Calu3 (cell line): ENCODE results near the gene MICAL3. TPM values are rescaled to one million over a fixed set of nuclear protein-coding genes. Genes with fewer than 3 reads are reported as not detected.
"Not testable (repeated sequence)": the region's sequence is repeated elsewhere in the genome, so short reads cannot be mapped to it uniquely, and the experiment has no call there.

Source experiments
- BruUV-seq: library from RNA; stranded (reverse); fragments of 400-500 nt; replicated peaks from 2 replicates; lab custom pipeline; 2021; lab: Mats Ljungman, UMichigan
- CTCF ChIA-PET: fragments of 300-600 bp; sonication (Branson Sonifier 250); formaldehyde crosslinking; loops from one replicate; lab custom pipeline; 2022; ENCODE audit warnings: antibody characterized with exemption; lab: Charles Lee
- DNase-seq: peaks from one replicate; pipeline ENCODE4 v3.0.0; 2022
- H3K27ac Mint-ChIP-seq: one replicate; pipeline ENCODE4 v1.8.0; 2022; ENCODE audit warnings: mixed read lengths; ENCODE audit not compliant: unreplicated experiment
- H3K27me3 Mint-ChIP-seq: one replicate; pipeline ENCODE4 v1.8.0; 2022; ENCODE audit warnings: mixed read lengths; ENCODE audit not compliant: unreplicated experiment
- H3K36me3 Mint-ChIP-seq: one replicate; pipeline ENCODE4 v1.8.0; 2022; ENCODE audit warnings: mild to moderate bottlenecking, moderate library complexity, mixed read lengths; ENCODE audit not compliant: insufficient read depth, unreplicated experiment
- H3K4me1 Mint-ChIP-seq: one replicate; pipeline ENCODE4 v1.8.0; 2022; ENCODE audit warnings: mild to moderate bottlenecking, low read depth, mixed read lengths; ENCODE audit not compliant: unreplicated experiment
- H3K4me3 Mint-ChIP-seq: one replicate; pipeline ENCODE4 v1.8.0; 2022; ENCODE audit warnings: mild to moderate bottlenecking, low read depth, moderate library complexity, mixed read lengths; ENCODE audit not compliant: unreplicated experiment
- H3K9me3 Mint-ChIP-seq: one replicate; pipeline ENCODE4 v1.8.0; 2022; ENCODE audit warnings: low read depth, mixed read lengths; ENCODE audit not compliant: unreplicated experiment
- intact Hi-C: fragments of 100-400 bp; cut with micrococcal nuclease; formaldehyde crosslinking; loops from one replicate; pipeline ENCODE4 v1.10.0; 2022; ENCODE audit not compliant: unreplicated experiment
- total RNA-seq: library from RNA; stranded (reverse); gene quantifications from 2 replicates; pipeline ENCODE4 v1.2.3, GENCODE V29; 2022
- TF ChIP-seq, protein P1 (sequence below): fragments of 200-600 bp; IDR thresholded peaks from one replicate; pipeline ENCODE4 v1.8.0; 2022; ENCODE audit warnings: antibody characterized with exemption; ENCODE audit not compliant: unreplicated experiment

The MICAL3 gene
- total RNA-seq, 1 experiment from 2014 or later = 60.6 TPM

DNA sequence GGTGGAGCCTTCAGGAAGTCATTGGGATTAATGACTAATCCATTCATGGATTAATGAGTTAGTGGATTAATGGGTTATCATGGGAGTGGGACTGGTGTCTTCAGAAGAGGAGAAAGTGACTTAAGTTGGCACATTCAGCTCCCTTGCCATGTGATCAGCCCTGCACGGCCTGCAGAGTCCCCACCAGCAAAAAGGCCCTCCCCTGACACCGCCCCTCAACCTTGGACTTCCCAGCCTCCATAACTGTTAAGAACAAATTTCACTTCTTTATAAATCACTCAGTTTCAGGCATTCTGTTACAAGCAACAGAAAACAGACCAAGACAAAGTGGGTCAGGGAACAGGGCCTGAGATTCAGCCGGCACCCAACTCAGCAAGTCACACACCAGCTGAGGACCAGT lies 85.3 kb downstream of the MICAL3 start:
- BruUV-seq = no TSS peak
- CTCF ChIA-PET = interaction anchor here (0.8 kb wide), 1 partner anchor 137 kb away, joined by 4 read pairs; no protein-coding TSS in a partner anchor
- H3K27ac Mint-ChIP-seq = no peak overlapping the region
- no peaks in the 10 kb centered on the region for H3K27me3 Mint-ChIP-seq
- TF ChIP-seq, protein P1, sequence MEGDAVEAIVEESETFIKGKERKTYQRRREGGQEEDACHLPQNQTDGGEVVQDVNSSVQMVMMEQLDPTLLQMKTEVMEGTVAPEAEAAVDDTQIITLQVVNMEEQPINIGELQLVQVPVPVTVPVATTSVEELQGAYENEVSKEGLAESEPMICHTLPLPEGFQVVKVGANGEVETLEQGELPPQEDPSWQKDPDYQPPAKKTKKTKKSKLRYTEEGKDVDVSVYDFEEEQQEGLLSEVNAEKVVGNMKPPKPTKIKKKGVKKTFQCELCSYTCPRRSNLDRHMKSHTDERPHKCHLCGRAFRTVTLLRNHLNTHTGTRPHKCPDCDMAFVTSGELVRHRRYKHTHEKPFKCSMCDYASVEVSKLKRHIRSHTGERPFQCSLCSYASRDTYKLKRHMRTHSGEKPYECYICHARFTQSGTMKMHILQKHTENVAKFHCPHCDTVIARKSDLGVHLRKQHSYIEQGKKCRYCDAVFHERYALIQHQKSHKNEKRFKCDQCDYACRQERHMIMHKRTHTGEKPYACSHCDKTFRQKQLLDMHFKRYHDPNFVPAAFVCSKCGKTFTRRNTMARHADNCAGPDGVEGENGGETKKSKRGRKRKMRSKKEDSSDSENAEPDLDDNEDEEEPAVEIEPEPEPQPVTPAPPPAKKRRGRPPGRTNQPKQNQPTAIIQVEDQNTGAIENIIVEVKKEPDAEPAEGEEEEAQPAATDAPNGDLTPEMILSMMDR = no peak
- intact Hi-C loops = no loop called here
- no peaks in the 10 kb centered on the region for H3K9me3 Mint-ChIP-seq
- H3K36me3 Mint-ChIP-seq = peaks cover 3% of the 10 kb centered on the region
- no peak overlapping the region for H3K4me3 Mint-ChIP-seq
- H3K4me1 Mint-ChIP-seq = peaks cover 2% of the 10 kb centered on the region
- DNase-seq = no peak

DNA sequence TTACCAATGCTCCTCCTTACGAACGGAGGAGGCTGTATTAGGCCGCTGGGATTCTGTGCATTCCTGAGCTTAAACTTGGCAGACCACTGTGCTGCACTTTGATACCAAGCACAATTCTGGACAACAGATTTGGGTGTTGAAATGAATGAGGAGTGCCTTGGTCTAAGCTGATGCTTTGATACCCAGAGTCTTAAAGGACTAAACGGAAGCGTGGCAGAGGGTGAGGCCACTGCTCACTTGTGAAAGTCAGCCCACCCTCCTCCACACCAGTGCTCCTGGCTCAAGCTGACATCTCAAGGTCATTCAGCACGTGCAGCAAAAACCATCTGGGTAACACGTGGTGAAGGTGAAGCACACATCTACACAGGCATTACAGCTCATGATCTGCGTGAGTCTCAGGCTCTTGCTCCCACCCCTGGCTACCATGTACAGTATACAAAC lies 85.9 kb downstream of the MICAL3 start:
- H3K27me3 Mint-ChIP-seq = no peaks in the 10 kb centered on the region
- intact Hi-C loops = no loop called here
- DNase-seq = no peak
- no peak overlapping the region for H3K4me3 Mint-ChIP-seq
- peaks cover 3% of the 10 kb centered on the region for H3K36me3 Mint-ChIP-seq
- no peak overlapping the region for H3K27ac Mint-ChIP-seq
- TF ChIP-seq, protein P1 = no peak
- no peaks in the 10 kb centered on the region for H3K9me3 Mint-ChIP-seq
- no TSS peak for BruUV-seq
- peaks cover 7% of the 10 kb centered on the region for H3K4me1 Mint-ChIP-seq
- CTCF ChIA-PET = interaction anchor here (0.8 kb wide), 1 partner anchor 138 kb away, joined by 4 read pairs; no protein-coding TSS in a partner anchor

DNA sequence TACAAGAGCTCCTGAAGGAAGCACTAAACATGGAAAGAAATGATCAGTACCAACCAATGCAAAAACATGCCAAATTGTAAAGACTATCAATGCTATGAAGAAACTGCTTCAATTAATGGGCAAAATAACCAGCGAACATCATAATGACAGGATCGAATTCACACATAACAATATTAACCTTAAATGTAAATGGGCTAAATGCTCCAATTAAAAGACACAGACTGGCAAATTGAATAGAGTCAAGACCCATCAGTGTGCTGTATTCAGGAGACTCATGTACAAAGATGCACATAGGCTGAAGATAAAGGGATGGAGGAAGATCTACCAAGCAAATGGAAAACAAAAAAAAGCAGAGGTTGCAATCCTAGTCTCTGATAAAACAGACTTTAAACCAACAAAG lies 91.9 kb downstream of the MICAL3 start:
- CTCF ChIA-PET, H3K4me3 Mint-ChIP-seq, BruUV-seq, H3K27me3 Mint-ChIP-seq, DNase-seq, H3K9me3 Mint-ChIP-seq, intact Hi-C loops, H3K27ac Mint-ChIP-seq, H3K36me3 Mint-ChIP-seq: not testable (repeated sequence)
- peaks cover 31% of the 10 kb centered on the region for H3K4me1 Mint-ChIP-seq

DNA sequence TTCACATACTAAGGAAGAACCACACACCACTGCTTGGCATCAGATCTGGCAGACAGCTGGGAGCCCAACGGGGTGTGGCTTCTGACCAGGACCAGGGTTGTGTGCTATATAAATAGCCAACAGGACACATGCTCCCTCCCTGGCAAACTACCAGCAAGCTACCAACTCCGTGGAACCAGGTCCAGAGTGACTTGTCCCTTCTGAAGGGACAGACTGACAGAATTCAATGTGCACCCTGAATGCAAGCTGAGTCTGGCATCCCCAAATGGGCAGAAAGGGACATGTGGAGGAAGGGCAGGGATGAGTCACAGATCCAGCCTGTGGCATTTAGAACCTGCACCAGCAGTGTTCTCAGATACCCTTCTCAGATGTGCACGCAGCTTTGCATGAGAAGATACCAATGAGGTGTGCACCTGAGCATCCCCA lies 92.9 kb downstream of the MICAL3 start:
- no peak for DNase-seq
- intact Hi-C loops = no loop called here
- CTCF ChIA-PET = no interaction called here

More for the DNA sequence above, 92.9 kb downstream of the MICAL3 start:
- Mint-ChIP-seq H3K4me3 (no peak overlapping the region), H3K36me3 (no peaks in the 10 kb centered on the region), H3K9me3 (no peaks in the 10 kb centered on the region), H3K4me1 (peaks cover 34% of the 10 kb centered on the region), H3K27me3 (no peaks in the 10 kb centered on the region), H3K27ac (no peak overlapping the region)
- no TSS peak for BruUV-seq
- TF ChIP-seq, protein P1 = no peak
